ENCODE results near the gene DBF4. TPM values are rescaled to one million over a fixed set of nuclear protein-coding genes. Genes with fewer than 3 reads are reported as not detected.

The DBF4 gene
- total and polyA plus RNA-seq, 4 donors = 2.3 to 27.0 (median 3.7) TPM

DNA sequence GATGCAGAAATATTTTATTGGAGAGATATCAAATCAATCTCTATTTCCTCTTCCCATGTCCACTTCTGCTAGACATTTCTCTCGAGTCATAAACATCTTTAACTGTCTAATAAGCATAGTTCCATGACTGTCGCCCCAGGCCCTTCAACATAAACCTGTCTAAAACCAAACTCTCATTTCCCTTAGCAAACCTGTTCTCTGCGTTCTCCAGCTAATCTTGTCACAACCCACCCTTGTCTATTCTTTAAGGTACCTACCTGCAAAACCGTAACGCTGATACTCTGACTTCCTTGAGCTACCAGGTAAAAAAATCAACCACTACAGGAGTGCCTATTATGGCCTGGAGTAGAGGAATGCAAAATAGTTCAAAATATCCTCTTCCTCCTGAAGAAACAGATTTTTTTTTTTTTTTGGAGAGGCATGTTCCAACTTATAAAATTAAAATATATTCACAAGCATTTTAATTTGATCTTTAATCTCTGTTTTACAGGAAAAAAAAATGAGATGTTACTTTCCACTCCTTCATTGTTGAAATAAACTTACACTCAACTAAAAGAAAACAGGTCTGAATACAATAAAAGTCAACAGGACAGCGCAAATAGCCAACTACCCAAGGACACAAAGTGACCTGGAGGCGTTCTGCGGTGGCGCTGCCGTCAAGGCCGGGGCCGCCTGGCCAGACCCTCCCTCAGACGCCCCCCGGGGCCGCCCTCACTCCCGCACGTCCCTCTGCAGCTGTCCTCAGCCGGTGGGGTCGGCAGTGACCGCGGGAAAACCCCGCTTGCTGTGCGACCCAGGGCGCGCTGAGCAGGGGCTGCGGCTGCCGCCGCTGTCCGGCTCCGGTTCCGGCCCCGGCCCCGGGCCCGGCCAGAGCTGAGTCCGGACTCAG lies 898 bp upstream of the DBF4 start:
- TF ChIP-seq, protein P1, sequence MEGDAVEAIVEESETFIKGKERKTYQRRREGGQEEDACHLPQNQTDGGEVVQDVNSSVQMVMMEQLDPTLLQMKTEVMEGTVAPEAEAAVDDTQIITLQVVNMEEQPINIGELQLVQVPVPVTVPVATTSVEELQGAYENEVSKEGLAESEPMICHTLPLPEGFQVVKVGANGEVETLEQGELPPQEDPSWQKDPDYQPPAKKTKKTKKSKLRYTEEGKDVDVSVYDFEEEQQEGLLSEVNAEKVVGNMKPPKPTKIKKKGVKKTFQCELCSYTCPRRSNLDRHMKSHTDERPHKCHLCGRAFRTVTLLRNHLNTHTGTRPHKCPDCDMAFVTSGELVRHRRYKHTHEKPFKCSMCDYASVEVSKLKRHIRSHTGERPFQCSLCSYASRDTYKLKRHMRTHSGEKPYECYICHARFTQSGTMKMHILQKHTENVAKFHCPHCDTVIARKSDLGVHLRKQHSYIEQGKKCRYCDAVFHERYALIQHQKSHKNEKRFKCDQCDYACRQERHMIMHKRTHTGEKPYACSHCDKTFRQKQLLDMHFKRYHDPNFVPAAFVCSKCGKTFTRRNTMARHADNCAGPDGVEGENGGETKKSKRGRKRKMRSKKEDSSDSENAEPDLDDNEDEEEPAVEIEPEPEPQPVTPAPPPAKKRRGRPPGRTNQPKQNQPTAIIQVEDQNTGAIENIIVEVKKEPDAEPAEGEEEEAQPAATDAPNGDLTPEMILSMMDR (IDR thresholded peaks at IDR 0.05; ENCODE audit: low read depth, low read length, missing input control) = no peak
- no peak for DNase-seq (ENCODE audit: low spot score)

GRCh38 chr7:87876869-87877234 lies 559 bp downstream of the DBF4 start:
- WGBS = under 1% methylated on average over 27 of the region's 27 CpGs
- peak; percentile 70 for DNase-seq (ENCODE audit: low spot score)
- Histone ChIP-seq H3K9ac (ENCODE audit: low read depth in 1 of 2, low read length in 2 of 2) (peak overlapping the region; percentile 86 to 95), H3K4me1 (ENCODE audit: control insufficient read depth in 4 of 4, insufficient read depth in 4 of 4, low read length in 3 of 4) (peaks cover 1 to 22% (median 4%) of the 10 kb centered on the region in 4 donors), H3K36me3 (ENCODE audit: control insufficient read depth in 4 of 4, insufficient read depth in 3 of 4, low read depth in 1 of 4, low read length in 3 of 4) (no peaks in the 10 kb centered on the region), H3K27ac (ENCODE audit: low read depth in 1 of 2, low read length in 2 of 2) (peak overlapping the region; percentile 89 to 95), H3K4me3 (ENCODE audit: low read depth in 1 of 3, low read length in 3 of 3) (peak overlapping the region; percentile 82 to 97 (median 87)), H3K27me3 (ENCODE audit: control insufficient read depth in 4 of 4, insufficient read depth in 4 of 4, low read length in 3 of 4) (no peaks in the 10 kb centered on the region), H3K9me3 (ENCODE audit: control insufficient read depth in 4 of 4, low read length in 3 of 4) (no peaks in the 10 kb centered on the region)
- TF ChIP-seq YY1 (IDR thresholded peaks at IDR 0.05) (peak; percentile 6), TAF1 (conservative IDR thresholded peaks at IDR 0.05) (peak; percentile 40), RAD21 (IDR thresholded peaks at IDR 0.05) (peak in 1 of 2 donors; percentile 6)
- TF ChIP-seq, protein P1 (IDR thresholded peaks at IDR 0.05; ENCODE audit: low read depth, low read length, missing input control) = no peak

More for the DNA sequence above, 898 bp upstream of the DBF4 start:
- Histone ChIP-seq H3K27me3 (ENCODE audit: control insufficient read depth in 4 of 4, insufficient read depth in 4 of 4, low read length in 3 of 4) (no peaks in the 10 kb centered on the region), H3K4me1 (ENCODE audit: control insufficient read depth in 4 of 4, insufficient read depth in 4 of 4, low read length in 3 of 4) (peaks cover 1 to 22% (median 4%) of the 10 kb centered on the region in 4 donors), H3K9me3 (ENCODE audit: control insufficient read depth in 4 of 4, low read length in 3 of 4) (no peaks in the 10 kb centered on the region), H3K36me3 (ENCODE audit: control insufficient read depth in 4 of 4, insufficient read depth in 3 of 4, low read depth in 1 of 4, low read length in 3 of 4) (peaks cover 0 to 10% (median 0%) of the 10 kb centered on the region in 4 donors), H3K9ac (ENCODE audit: low read depth in 1 of 2, low read length in 2 of 2) (peak overlapping the region; percentile 62 to 81), H3K27ac (ENCODE audit: low read depth in 1 of 2, low read length in 2 of 2) (peak overlapping the region; percentile 89 to 95), H3K4me3 (ENCODE audit: low read depth in 1 of 3, low read length in 3 of 3) (peak overlapping the region; percentile 82 to 97 (median 87))
- WGBS = 2% methylated on average over 35 of the region's 35 CpGs

DNA sequence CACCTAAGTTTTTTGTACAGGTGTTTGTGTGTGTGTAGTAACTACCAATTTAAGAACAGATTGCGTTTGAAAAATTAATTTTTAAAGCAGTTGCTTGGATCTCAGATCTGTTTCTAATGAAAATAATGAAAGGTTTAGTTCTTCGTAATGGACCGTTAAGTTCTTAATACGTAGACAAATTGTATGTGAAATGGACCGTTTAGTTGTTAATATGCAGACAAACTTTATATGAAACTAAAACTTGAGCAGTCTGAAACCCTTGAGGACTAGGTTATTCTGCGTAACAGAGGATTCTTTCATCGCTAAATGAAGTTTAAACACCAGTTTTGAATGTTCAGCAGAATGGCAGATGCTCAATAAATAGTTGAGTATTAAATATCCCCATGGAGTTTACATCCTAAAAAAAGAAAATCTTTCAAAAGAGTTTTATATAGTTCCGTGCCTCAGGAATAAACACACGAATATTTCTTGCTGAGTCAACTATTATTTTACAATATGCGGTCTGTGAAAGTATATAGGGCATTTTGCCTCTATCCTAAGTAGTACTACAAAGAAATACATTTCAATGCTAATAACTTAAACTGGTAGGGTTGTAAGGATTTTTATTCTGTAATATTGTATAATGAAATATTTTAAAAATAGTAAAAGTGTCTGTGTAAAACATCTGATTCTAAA lies 1.2 kb downstream of the DBF4 start:
- no peak for DNase-seq (ENCODE audit: low spot score)
- 13% methylated on average over 10 of the region's 10 CpGs for WGBS

More for the DNA sequence above, 1.2 kb downstream of the DBF4 start:
- Histone ChIP-seq H3K4me3 (ENCODE audit: low read depth in 1 of 3, low read length in 3 of 3) (peak overlapping the region; percentile 82 to 97 (median 87)), H3K4me1 (ENCODE audit: control insufficient read depth in 4 of 4, insufficient read depth in 4 of 4, low read length in 3 of 4) (peaks cover 1 to 22% (median 4%) of the 10 kb centered on the region in 4 donors), H3K27ac (ENCODE audit: low read depth in 1 of 2, low read length in 2 of 2) (peak overlapping the region; percentile 89 to 95), H3K9ac (ENCODE audit: low read depth in 1 of 2, low read length in 2 of 2) (peak overlapping the region; percentile 86 to 95), H3K36me3 (ENCODE audit: control insufficient read depth in 4 of 4, insufficient read depth in 3 of 4, low read depth in 1 of 4, low read length in 3 of 4) (no peaks in the 10 kb centered on the region), H3K9me3 (ENCODE audit: control insufficient read depth in 4 of 4, low read length in 3 of 4) (no peaks in the 10 kb centered on the region), H3K27me3 (ENCODE audit: control insufficient read depth in 4 of 4, insufficient read depth in 4 of 4, low read length in 3 of 4) (no peaks in the 10 kb centered on the region)
- TF ChIP-seq HNF4A (conservative IDR thresholded peaks at IDR 0.05) (no peak), MAX (IDR thresholded peaks at IDR 0.05) (no peak), HNF4G (IDR thresholded peaks at IDR 0.05) (no peak)

Data from liver (tissue), 9 donors.